HepG2 (cell line): ENCODE results near the gene TAS2R43. TPM values are rescaled to one million over a fixed set of nuclear protein-coding genes. Genes with fewer than 3 reads are reported as not detected.

ENCODE experiments used
- ATAC-seq: fragments of 200-7000 bp; cut with Tn5 transposase; 3 replicates; pipeline ENCODE4 v1.9.1; 2020; ENCODE audit warnings: mild to moderate bottlenecking, moderate library complexity
- BruUV-seq: library from RNA; stranded (reverse); fragments of 400-500 nt; replicated peaks from 2 replicates; lab custom pipeline; 2021; lab: Mats Ljungman, UMichigan
- CTCF ChIA-PET: fragments of 300-600 bp; formaldehyde crosslinking; extraction: SDS; loops from one replicate; lab custom pipeline; 2021; ENCODE audit warnings: low total read pairs, inconsistent platforms, low intra/inter-chr PET ratio; lab: Yijun Ruan, JAX
- POLR2A ChIA-PET: fragments of 350-600 bp; sonication (Branson Sonifier 250); formaldehyde crosslinking; loops from one replicate; lab custom pipeline; 2020; ENCODE audit warnings: antibody characterized with exemption, inconsistent platforms; lab: Yijun Ruan, JAX
- DNase-seq: peaks from one replicate; pipeline ENCODE4 v3.0.0-alpha.2; 2015; ENCODE audit warnings: low spot score
- FAIRE-seq: peaks from 3 replicates; lab custom pipeline; 2011; peaks lifted over from hg19 to GRCh38; lab: Jason Lieb, UNC
- H2AFZ ChIP-seq: one replicate; pipeline ENCODE4 v1.6.1; 2011; ENCODE audit warnings: low read length, inconsistent platforms
- H3K27ac ChIP-seq: fragments of 300-600 bp; 3 replicates; pipeline ENCODE4 v1.8.0; 2011; ENCODE audit warnings: mixed run types, mild to moderate bottlenecking, mixed read lengths, low read length, inconsistent platforms; ENCODE audit not compliant: insufficient read depth; ENCODE audit errors: extremely low read length
- H3K27me3 ChIP-seq, 2 experiments: fragments of 200-600 bp in 1 of 2; 2 replicates in 1 of 2; 3 replicates in 1 of 2; pipeline versions ENCODE4 v1.6.0 to v1.8.0; 2011; ENCODE audit warnings: low read length in 2 of 2, mild to moderate bottlenecking in 2 of 2, moderate library complexity in 2 of 2, inconsistent platforms in 1 of 2; ENCODE audit not compliant: insufficient read depth in 2 of 2, control insufficient read depth in 1 of 2
- H3K36me3 ChIP-seq, 2 experiments: fragments of 200-600 bp in 1 of 2; replicated peaks in 1 of 2; 2 replicates in 1 of 2; 3 replicates in 1 of 2; pipeline versions ENCODE4 v1.5.1 to v1.8.0; 2011; ENCODE audit warnings: low read length in 2 of 2, inconsistent platforms in 1 of 2; ENCODE audit not compliant: insufficient read depth in 2 of 2, control insufficient read depth in 1 of 2
- H3K4me1 ChIP-seq: 2 replicates; pipeline ENCODE4 v1.5.1; 2012; ENCODE audit warnings: low read length, inconsistent platforms; ENCODE audit not compliant: insufficient read depth
- H3K4me2 ChIP-seq: 2 replicates; pipeline ENCODE4 v1.6.0; 2011; ENCODE audit warnings: low read depth, low read length, inconsistent platforms
- H3K4me3 ChIP-seq, 3 experiments: fragments of 200-600 bp in 1 of 3; sonication (generic), shearing (Covaris generic) in 1 of 3; replicated peaks in 1 of 3; 2 replicates each; pipeline ENCODE4 v1.5.1; 2011 to 2016; ENCODE audit warnings: low read length in 3 of 3, inconsistent platforms in 2 of 3, low read depth in 2 of 3, mild to moderate bottlenecking in 2 of 3, control low read depth in 1 of 3, mixed read lengths in 1 of 3; ENCODE audit not compliant: insufficient read depth in 1 of 3
- H3K79me2 ChIP-seq: one replicate; pipeline ENCODE4 v1.6.1; 2011; ENCODE audit warnings: low read length, inconsistent platforms; ENCODE audit not compliant: insufficient read depth
- H3K9ac ChIP-seq: 2 replicates; pipeline ENCODE4 v1.6.0; 2011; ENCODE audit warnings: mild to moderate bottlenecking, low read depth, low read length, inconsistent platforms; ENCODE audit not compliant: insufficient read depth
- H3K9me3 ChIP-seq: 2 replicates; pipeline ENCODE4 v1.5.1; 2012; ENCODE audit warnings: mild to moderate bottlenecking, low read length
- H4K20me1 ChIP-seq: 2 replicates; pipeline ENCODE4 v1.6.0; 2011; ENCODE audit warnings: inconsistent platforms, mild to moderate bottlenecking, low read length, moderate library complexity; ENCODE audit not compliant: insufficient read depth
- ARHGAP35 ChIP-seq: sonication (generic); formaldehyde crosslinking; IDR thresholded peaks from 2 replicates; pipeline ENCODE4 v1.9.0; 2022; ENCODE audit warnings: mild to moderate bottlenecking, inconsistent platforms, moderate library complexity, missing genetic modification reagents, borderline replicate concordance
- JUN ChIP-seq: sonication (generic); formaldehyde crosslinking; IDR thresholded peaks from 2 replicates; pipeline ENCODE4 v1.4.0; 2020; ENCODE audit warnings: mild to moderate bottlenecking, missing genetic modification reagents
- PHF5A ChIP-seq: IDR thresholded peaks from one replicate; pipeline ENCODE4 v1.6.1; 2018; ENCODE audit warnings: low read depth, missing genetic modification reagents; ENCODE audit not compliant: unreplicated experiment
- RAD51 ChIP-seq: fragments of 450-650 bp; IDR thresholded peaks from 2 replicates; pipeline ENCODE4 v1.6.1; 2016; ENCODE audit warnings: borderline replicate concordance
- REXO4 ChIP-seq: sonication (generic); formaldehyde crosslinking; IDR thresholded peaks from 2 replicates; pipeline ENCODE4 v1.8.0; 2022; ENCODE audit warnings: missing genetic modification reagents, mild to moderate bottlenecking, borderline replicate concordance
- SIX1 ChIP-seq: sonication (generic); formaldehyde crosslinking; IDR thresholded peaks from 2 replicates; pipeline ENCODE4 v1.4.0; 2020; ENCODE audit warnings: missing genetic modification reagents, borderline replicate concordance
- XRCC5 ChIP-seq: fragments of 200-400 bp; formaldehyde crosslinking; optimal IDR thresholded peaks from 2 replicates; pipeline ENCODE3; 2017; ENCODE audit warnings: mild to moderate bottlenecking, low read length
- ZFP41 ChIP-seq: sonication (generic); formaldehyde crosslinking; IDR thresholded peaks from 2 replicates; pipeline ENCODE4 v1.4.0; 2020; ENCODE audit warnings: mild to moderate bottlenecking, missing genetic modification reagents, borderline replicate concordance
- ZMYM3 ChIP-seq: sonication (generic); formaldehyde crosslinking; IDR thresholded peaks from 2 replicates; pipeline ENCODE4 v1.5.1; 2020; ENCODE audit warnings: mild to moderate bottlenecking, missing genetic modification reagents
- ZNF816 ChIP-seq: sonication (generic); formaldehyde crosslinking; IDR thresholded peaks from 2 replicates; pipeline ENCODE4 v1.8.0; 2022; ENCODE audit warnings: missing genetic modification reagents, mild to moderate bottlenecking, borderline replicate concordance
- WGBS: methylation state at CpG from one replicate; pipeline ENCODE4 v1.1.6; 2017; ENCODE audit warnings: low lambda C conversion rate; 5-methylcytosine and 5-hydroxymethylcytosine counted together
- in situ Hi-C: cut with HindIII; loops from 2 replicates; pipeline ENCODE4 v1.10.0; 2017; ENCODE audit warnings: low pct_unique_long_range_greater_than_20kb; ENCODE audit not compliant: extremely low pct_ligation_motif_present
- intact Hi-C: fragments of 100-400 bp; cut with micrococcal nuclease; formaldehyde crosslinking; loops from one replicate; pipeline ENCODE4 v1.10.0; 2022; ENCODE audit not compliant: unreplicated experiment
- polyA plus RNA-seq, 8 experiments: library from polyadenylated mRNA; depleted of rRNA in 3 of 8; stranded (reverse) in 7 of 8; unstranded in 1 of 8; fragments of >200 nt; fragmentation: Illumina TruSeq in 4 of 8; extraction: Trizol in 4 of 8; gene quantifications; 2 replicates each; pipeline versions ENCODE4 v1.2.1 to v1.2.3, GENCODE V29; 2011 to 2016; ENCODE audit warnings: low read depth in 4 of 8, missing spikeins in 1 of 8, mixed read lengths in 1 of 8; ENCODE audit not compliant: insufficient read depth in 1 of 8
- total RNA-seq, 5 experiments: library from RNA; depleted of rRNA; stranded (reverse); fragments of >200 nt; fragmentation: Illumina TruSeq; extraction: Trizol; gene quantifications; 2 replicates each; pipeline ENCODE4 v1.2.3, GENCODE V29; 2016; ENCODE audit warnings: low read depth in 1 of 5
- TF ChIP-seq, protein P1 (sequence below): IDR thresholded peaks from 2 replicates; pipeline ENCODE4 v1.6.1; 2016; ENCODE audit warnings: mild to moderate bottlenecking
- TF ChIP-seq, protein P2 (sequence below): sonication (generic); formaldehyde crosslinking; IDR thresholded peaks from 2 replicates; pipeline ENCODE4 v1.4.0; 2020; ENCODE audit warnings: mild to moderate bottlenecking, low read depth, missing genetic modification reagents

The TAS2R43 gene
- total and polyA plus RNA-seq, 2 of the 13 experiments (the other 11 are each of a cell fraction or from before 2014, with no cell fraction given), result 0.15 to 1.7 TPM

GRCh38 chr12:11085419-11085818 lies 6.7 kb downstream of the TAS2R43 start:
- H3K27ac ChIP-seq, result no peak overlapping the region
- H3K9me3 ChIP-seq, result peaks cover 9% of the 10 kb centered on the region
- 67% methylated on average over 3 of the region's 3 CpGs for WGBS
- no peak overlapping the region for H2AFZ ChIP-seq
- no peak for ATAC-seq
- H4K20me1 ChIP-seq, result no peaks in the 10 kb centered on the region
- intact Hi-C loops, result no loop called here
- H3K27me3 ChIP-seq, result no peaks in the 10 kb centered on the region
- DNase-seq, result no peak
- in situ Hi-C loops, result no loop called here
- ChIA-PET CTCF (no interaction called here), POLR2A (no interaction called here)
- TF ChIP-seq ARHGAP35, result no peak
- no peak for TF ChIP-seq ZNF816 (CRISPR knock-in tag)
- TF ChIP-seq ZFP41 (CRISPR knock-in tag), result no peak
- TF ChIP-seq PHF5A (CRISPR knock-in tag), result no peak
- TF ChIP-seq, protein P1, sequence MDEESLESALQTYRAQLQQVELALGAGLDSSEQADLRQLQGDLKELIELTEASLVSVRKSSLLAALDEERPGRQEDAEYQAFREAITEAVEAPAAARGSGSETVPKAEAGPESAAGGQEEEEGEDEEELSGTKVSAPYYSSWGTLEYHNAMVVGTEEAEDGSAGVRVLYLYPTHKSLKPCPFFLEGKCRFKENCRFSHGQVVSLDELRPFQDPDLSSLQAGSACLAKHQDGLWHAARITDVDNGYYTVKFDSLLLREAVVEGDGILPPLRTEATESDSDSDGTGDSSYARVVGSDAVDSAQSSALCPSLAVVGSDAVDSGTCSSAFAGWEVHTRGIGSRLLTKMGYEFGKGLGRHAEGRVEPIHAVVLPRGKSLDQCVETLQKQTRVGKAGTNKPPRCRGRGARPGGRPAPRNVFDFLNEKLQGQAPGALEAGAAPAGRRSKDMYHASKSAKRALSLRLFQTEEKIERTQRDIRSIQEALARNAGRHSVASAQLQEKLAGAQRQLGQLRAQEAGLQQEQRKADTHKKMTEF, result no peak
- TF ChIP-seq SIX1 (CRISPR knock-in tag), result no peak
- TF ChIP-seq XRCC5, result no peak
- no peak for TF ChIP-seq RAD51
- no peak for TF ChIP-seq ZMYM3 (CRISPR knock-in tag)
- TF ChIP-seq, protein P2, sequence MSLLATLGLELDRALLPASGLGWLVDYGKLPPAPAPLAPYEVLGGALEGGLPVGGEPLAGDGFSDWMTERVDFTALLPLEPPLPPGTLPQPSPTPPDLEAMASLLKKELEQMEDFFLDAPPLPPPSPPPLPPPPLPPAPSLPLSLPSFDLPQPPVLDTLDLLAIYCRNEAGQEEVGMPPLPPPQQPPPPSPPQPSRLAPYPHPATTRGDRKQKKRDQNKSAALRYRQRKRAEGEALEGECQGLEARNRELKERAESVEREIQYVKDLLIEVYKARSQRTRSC (CRISPR knock-in tag), result no peak
- no peak for TF ChIP-seq REXO4
- no peak for TF ChIP-seq JUN
- no peak for FAIRE-seq
- no TSS peak for BruUV-seq
- H3K9ac ChIP-seq, result no peak overlapping the region
- no peaks in the 10 kb centered on the region for H3K79me2 ChIP-seq
- no peaks in the 10 kb centered on the region for H3K36me3 ChIP-seq
- H3K4me3 ChIP-seq, result no peak overlapping the region
- no peak overlapping the region for H3K4me2 ChIP-seq
- no peaks in the 10 kb centered on the region for H3K4me1 ChIP-seq
